ENCODE results near the gene WDR26.

- TF ChIP-seq CTCF (IDR thresholded peaks at IDR 0.05) (no peak), POLR2A (IDR thresholded peaks at IDR 0.05) (no peak)
Measured at GRCh38 chr1:224481601-224482000, 47.0 kb upstream of the WDR26 start.

All from testis (tissue), 2 donors.